ENCODE data around the gene STOX2. TPM values are rescaled to one million over a fixed set of nuclear protein-coding genes. Genes with fewer than 3 reads are reported as not detected.

STOX2 gene
- polyA plus RNA-seq, 1 of the 3 experiments (the other 2 are of a cell fraction) = 0.16 TPM

DNA sequence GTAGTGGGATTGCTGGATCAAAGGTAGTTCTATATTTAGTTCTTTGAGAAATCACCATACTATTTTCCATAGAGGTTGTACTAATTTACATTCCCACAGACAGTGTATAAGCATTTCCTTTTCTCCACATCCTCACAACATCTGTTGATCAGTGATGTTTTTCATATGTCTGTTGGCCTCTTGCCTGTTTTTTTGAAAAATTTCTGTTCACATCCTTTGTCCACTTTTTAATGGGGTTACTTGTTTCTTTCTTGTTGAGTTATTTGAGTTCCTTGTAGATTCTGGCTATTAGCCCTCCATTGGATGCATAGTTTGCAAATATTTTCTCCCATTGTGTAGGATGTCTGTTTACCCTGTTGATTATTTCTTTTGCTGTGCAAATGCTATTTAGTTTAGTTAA lies 72.6 kb downstream of the STOX2 start:
- H3F3A ChIP-seq (replicated peaks; ENCODE audit: insufficient read depth) = no peaks in the 10 kb centered on the region
- no peak overlapping the region for H3K4me3 ChIP-seq (ENCODE audit: low read depth in 2 of 2, low read length in 1 of 2)
- no peaks in the 10 kb centered on the region for H4K20me1 ChIP-seq (ENCODE audit: insufficient read depth)
- H3K9me3 ChIP-seq = peaks cover 8% of the 10 kb centered on the region
- no peak overlapping the region for H2AFZ ChIP-seq (ENCODE audit: low read depth)
- no peaks in the 10 kb centered on the region for H3K79me2 ChIP-seq (ENCODE audit: insufficient read depth)
- no peak for TF ChIP-seq NRF1 (IDR thresholded peaks at IDR 0.05; ENCODE audit: low read depth, low read length)
- TF ChIP-seq TCF12 (IDR thresholded peaks at IDR 0.05) = no peak
- TF ChIP-seq MEF2A (IDR thresholded peaks at IDR 0.05; ENCODE audit: borderline replicate concordance, low read depth) = no peak
- TF ChIP-seq TEAD4 (IDR thresholded peaks at IDR 0.05; ENCODE audit: borderline replicate concordance, insufficient read depth) = no peak
- TF ChIP-seq GATA2 (CRISPR knock-in tag; IDR thresholded peaks at IDR 0.05) = no peak
- TF ChIP-seq YY1 (IDR thresholded peaks at IDR 0.05; ENCODE audit: low read depth) = no peak
- TF ChIP-seq RFX5 (IDR thresholded peaks at IDR 0.05; ENCODE audit: low read length) = no peak
- TF ChIP-seq POLR2AphosphoS5 (IDR thresholded peaks at IDR 0.05; ENCODE audit: low read depth, low read length) = no peak
- TF ChIP-seq ELF1 (IDR thresholded peaks at IDR 0.05) = no peak
- no peak for TF ChIP-seq TAF1 (IDR thresholded peaks at IDR 0.05; ENCODE audit: borderline replicate concordance, low read depth, low read length)
- TF ChIP-seq, protein P1, sequence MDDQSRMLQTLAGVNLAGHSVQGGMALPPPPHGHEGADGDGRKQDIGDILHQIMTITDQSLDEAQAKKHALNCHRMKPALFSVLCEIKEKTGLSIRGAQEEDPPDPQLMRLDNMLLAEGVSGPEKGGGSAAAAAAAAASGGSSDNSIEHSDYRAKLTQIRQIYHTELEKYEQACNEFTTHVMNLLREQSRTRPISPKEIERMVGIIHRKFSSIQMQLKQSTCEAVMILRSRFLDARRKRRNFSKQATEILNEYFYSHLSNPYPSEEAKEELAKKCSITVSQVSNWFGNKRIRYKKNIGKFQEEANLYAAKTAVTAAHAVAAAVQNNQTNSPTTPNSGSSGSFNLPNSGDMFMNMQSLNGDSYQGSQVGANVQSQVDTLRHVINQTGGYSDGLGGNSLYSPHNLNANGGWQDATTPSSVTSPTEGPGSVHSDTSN (IDR thresholded peaks at IDR 0.05) = no peak
- TF ChIP-seq RCOR1 (IDR thresholded peaks at IDR 0.05; ENCODE audit: low read length) = no peak
- TF ChIP-seq EZH2phosphoT487 (IDR thresholded peaks at IDR 0.05; ENCODE audit: borderline replicate concordance, low read depth) = no peak
- POLR2A ChIA-PET = no interaction called here
- no peaks in the 10 kb centered on the region for H3K36me3 ChIP-seq (replicated peaks in 1 of 2; ENCODE audit: control insufficient read depth in 1 of 2, insufficient read depth in 2 of 2, low read length in 1 of 2)
- H3K27me3 ChIP-seq (ENCODE audit: insufficient read depth) = no peaks in the 10 kb centered on the region
- no peaks in the 10 kb centered on the region; a peak in 1 of 4 replicates for H3K4me1 ChIP-seq (ENCODE audit: control insufficient read depth in 1 of 2, insufficient read depth in 2 of 2, low read depth in 1 of 2, low read length in 1 of 2)
- no peaks in the 10 kb centered on the region for H3K9me2 ChIP-seq
- no peak overlapping the region for H3K9ac ChIP-seq
- H3K27ac ChIP-seq (ENCODE audit: low read depth in 2 of 2, low read length in 1 of 2) = no peak overlapping the region
- H3K4me2 ChIP-seq = no peak overlapping the region
- no peak for DNase-seq
- CTCF ChIA-PET = no interaction called here

DNA sequence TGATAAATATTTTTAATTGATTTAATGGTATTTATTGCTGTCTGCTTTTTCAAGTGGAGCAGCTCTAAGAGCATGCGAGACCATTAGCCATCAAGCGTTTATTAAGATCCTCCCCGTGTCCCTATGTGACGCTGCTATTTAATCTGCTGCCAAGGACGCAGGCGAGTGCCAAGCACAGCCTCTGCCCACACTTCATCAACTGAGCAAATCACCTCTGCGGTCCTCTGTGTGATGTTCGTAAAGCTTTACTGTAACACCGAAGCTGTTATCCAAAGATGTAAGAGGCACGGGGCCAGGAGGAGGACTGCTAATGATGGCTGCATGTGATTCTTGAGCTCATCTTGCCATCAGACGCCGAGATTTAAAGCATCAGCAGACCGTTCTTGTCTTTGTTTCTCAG lies 79.5 kb downstream of the STOX2 start:
- H3K9ac ChIP-seq = no peak overlapping the region
- peaks cover 5 to 29% of the 10 kb centered on the region in 2 experiments; a peak in 3 of 4 replicates for H3K4me1 ChIP-seq (ENCODE audit: control insufficient read depth in 1 of 2, insufficient read depth in 2 of 2, low read depth in 1 of 2, low read length in 1 of 2)
- no peaks in the 10 kb centered on the region for H3K9me2 ChIP-seq
- no peaks in the 10 kb centered on the region for H3F3A ChIP-seq (replicated peaks; ENCODE audit: insufficient read depth)
- DNase-seq = no peak
- H2AFZ ChIP-seq (ENCODE audit: low read depth) = no peak overlapping the region
- 88% methylated on average over 13 of the region's 13 CpGs for WGBS (ENCODE audit: low lambda C conversion rate)
- no peaks in the 10 kb centered on the region for H3K79me2 ChIP-seq (ENCODE audit: insufficient read depth)
- no peaks in the 10 kb centered on the region for H3K9me3 ChIP-seq
- no peak overlapping the region for H3K4me2 ChIP-seq
- ChIA-PET CTCF (interaction anchor here (1.5 kb wide), 1 partner anchor 115 kb away, joined by 6 read pairs; no protein-coding TSS in a partner anchor), POLR2A (no interaction called here)
- no peak overlapping the region for H3K27ac ChIP-seq (ENCODE audit: low read depth in 2 of 2, low read length in 1 of 2)
- no peak overlapping the region for H3K4me3 ChIP-seq (ENCODE audit: low read depth in 2 of 2, low read length in 1 of 2)
- H4K20me1 ChIP-seq (ENCODE audit: insufficient read depth) = no peaks in the 10 kb centered on the region
- H3K27me3 ChIP-seq (ENCODE audit: insufficient read depth) = no peaks in the 10 kb centered on the region
- H3K36me3 ChIP-seq (replicated peaks in 1 of 2; ENCODE audit: control insufficient read depth in 1 of 2, insufficient read depth in 2 of 2, low read length in 1 of 2) = no peaks in the 10 kb centered on the region
- no peak for TF ChIP-seq POLR2AphosphoS5 (IDR thresholded peaks at IDR 0.05; ENCODE audit: low read depth, low read length)
- no peak for TF ChIP-seq CHD2 (IDR thresholded peaks at IDR 0.05; ENCODE audit: low read length, partially characterized antibody)
- no peak for TF ChIP-seq FOSL2 (IDR thresholded peaks at IDR 0.05; ENCODE audit: borderline replicate concordance, low read depth)
- no peak for TF ChIP-seq RAD21 (IDR thresholded peaks at IDR 0.05; ENCODE audit: low read length)
- no peak for TF ChIP-seq RFX5 (IDR thresholded peaks at IDR 0.05; ENCODE audit: low read length)
- TF ChIP-seq, protein P2, sequence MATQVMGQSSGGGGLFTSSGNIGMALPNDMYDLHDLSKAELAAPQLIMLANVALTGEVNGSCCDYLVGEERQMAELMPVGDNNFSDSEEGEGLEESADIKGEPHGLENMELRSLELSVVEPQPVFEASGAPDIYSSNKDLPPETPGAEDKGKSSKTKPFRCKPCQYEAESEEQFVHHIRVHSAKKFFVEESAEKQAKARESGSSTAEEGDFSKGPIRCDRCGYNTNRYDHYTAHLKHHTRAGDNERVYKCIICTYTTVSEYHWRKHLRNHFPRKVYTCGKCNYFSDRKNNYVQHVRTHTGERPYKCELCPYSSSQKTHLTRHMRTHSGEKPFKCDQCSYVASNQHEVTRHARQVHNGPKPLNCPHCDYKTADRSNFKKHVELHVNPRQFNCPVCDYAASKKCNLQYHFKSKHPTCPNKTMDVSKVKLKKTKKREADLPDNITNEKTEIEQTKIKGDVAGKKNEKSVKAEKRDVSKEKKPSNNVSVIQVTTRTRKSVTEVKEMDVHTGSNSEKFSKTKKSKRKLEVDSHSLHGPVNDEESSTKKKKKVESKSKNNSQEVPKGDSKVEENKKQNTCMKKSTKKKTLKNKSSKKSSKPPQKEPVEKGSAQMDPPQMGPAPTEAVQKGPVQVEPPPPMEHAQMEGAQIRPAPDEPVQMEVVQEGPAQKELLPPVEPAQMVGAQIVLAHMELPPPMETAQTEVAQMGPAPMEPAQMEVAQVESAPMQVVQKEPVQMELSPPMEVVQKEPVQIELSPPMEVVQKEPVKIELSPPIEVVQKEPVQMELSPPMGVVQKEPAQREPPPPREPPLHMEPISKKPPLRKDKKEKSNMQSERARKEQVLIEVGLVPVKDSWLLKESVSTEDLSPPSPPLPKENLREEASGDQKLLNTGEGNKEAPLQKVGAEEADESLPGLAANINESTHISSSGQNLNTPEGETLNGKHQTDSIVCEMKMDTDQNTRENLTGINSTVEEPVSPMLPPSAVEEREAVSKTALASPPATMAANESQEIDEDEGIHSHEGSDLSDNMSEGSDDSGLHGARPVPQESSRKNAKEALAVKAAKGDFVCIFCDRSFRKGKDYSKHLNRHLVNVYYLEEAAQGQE (IDR thresholded peaks at IDR 0.05; ENCODE audit: low read depth, low read length) = no peak
- TF ChIP-seq RCOR1 (IDR thresholded peaks at IDR 0.05; ENCODE audit: low read length) = no peak
- no peak for TF ChIP-seq MEF2A (IDR thresholded peaks at IDR 0.05; ENCODE audit: borderline replicate concordance, low read depth)
- no peak for TF ChIP-seq GABPA (IDR thresholded peaks at IDR 0.05; ENCODE audit: low read depth)
- TF ChIP-seq, protein P3, sequence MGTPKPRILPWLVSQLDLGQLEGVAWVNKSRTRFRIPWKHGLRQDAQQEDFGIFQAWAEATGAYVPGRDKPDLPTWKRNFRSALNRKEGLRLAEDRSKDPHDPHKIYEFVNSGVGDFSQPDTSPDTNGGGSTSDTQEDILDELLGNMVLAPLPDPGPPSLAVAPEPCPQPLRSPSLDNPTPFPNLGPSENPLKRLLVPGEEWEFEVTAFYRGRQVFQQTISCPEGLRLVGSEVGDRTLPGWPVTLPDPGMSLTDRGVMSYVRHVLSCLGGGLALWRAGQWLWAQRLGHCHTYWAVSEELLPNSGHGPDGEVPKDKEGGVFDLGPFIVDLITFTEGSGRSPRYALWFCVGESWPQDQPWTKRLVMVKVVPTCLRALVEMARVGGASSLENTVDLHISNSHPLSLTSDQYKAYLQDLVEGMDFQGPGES (IDR thresholded peaks at IDR 0.05; ENCODE audit: low read depth, low read length) = no peak
- TF ChIP-seq EZH2phosphoT487 (IDR thresholded peaks at IDR 0.05; ENCODE audit: borderline replicate concordance, low read depth) = no peak
- TF ChIP-seq, protein P4, sequence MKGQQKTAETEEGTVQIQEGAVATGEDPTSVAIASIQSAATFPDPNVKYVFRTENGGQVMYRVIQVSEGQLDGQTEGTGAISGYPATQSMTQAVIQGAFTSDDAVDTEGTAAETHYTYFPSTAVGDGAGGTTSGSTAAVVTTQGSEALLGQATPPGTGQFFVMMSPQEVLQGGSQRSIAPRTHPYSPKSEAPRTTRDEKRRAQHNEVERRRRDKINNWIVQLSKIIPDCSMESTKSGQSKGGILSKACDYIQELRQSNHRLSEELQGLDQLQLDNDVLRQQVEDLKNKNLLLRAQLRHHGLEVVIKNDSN (IDR thresholded peaks at IDR 0.05; ENCODE audit: borderline replicate concordance, low read depth) = no peak
- no peak for TF ChIP-seq NFIC (IDR thresholded peaks at IDR 0.05; ENCODE audit: borderline replicate concordance)
- TF ChIP-seq, protein P5, sequence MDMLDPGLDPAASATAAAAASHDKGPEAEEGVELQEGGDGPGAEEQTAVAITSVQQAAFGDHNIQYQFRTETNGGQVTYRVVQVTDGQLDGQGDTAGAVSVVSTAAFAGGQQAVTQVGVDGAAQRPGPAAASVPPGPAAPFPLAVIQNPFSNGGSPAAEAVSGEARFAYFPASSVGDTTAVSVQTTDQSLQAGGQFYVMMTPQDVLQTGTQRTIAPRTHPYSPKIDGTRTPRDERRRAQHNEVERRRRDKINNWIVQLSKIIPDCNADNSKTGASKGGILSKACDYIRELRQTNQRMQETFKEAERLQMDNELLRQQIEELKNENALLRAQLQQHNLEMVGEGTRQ (IDR thresholded peaks at IDR 0.05; ENCODE audit: borderline replicate concordance, low read depth, low read length) = no peak

Data from SK-N-SH (cell line).